ENCODE data around the gene DVL1. TPM values are rescaled to one million over a fixed set of nuclear protein-coding genes. Genes with fewer than 3 reads are reported as not detected.

Gene DVL1
- polyA plus RNA-seq, 3 donors, result 0.41 to 29.8 (median 0.55) TPM

DNA sequence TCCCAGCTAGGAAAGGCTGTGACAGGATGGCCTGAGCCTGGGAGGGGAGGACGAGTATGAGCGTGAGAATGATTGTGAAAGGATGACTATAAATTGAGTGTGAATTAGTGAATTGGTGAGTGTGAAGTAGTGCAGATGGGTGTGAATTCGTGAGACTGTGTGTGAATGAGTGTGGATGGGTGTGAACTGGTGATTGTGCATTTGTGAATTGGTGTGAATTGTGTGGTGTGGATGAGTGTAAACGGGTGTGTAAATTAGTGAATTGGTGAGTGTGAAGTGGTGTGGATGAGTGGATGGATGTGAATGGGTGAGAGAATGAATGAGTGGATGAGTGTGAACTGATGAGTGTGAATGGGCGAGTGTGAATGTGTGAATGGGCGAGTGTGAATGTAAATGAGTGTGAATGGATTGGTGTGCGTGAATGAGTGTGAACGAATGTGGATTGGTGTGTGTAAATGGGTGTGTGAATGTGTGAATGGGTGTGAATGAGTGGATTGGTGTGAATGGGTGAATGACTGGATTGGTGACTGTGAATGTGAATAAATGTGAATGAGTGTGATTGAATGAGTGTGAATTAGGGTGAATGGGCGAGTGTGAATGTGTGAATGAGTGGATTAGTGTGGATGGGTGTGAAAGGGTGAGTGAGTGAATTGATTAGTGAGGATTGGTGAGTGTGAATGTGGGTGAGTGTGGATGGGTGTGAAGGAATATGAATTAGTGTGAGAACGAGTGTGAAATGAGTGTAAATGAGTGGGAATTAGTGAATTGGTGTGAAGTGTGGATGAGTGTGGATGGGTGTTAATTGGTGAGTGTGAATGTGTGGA is 16.9 kb upstream of the DVL1 start:
- H3K27me3 ChIP-seq (ENCODE audit: control insufficient read depth in 2 of 2, insufficient read depth in 2 of 2, low read length in 2 of 2), result peaks cover 0 to 11% of the 10 kb centered on the region in 2 donors
- H2AFZ ChIP-seq (ENCODE audit: insufficient read depth, low read depth, low read length, poor library complexity, severe bottlenecking), result no peak overlapping the region
- H3K36me3 ChIP-seq (replicated peaks in 1 of 2; ENCODE audit: control insufficient read depth in 1 of 2, insufficient read depth in 2 of 2, low read length in 2 of 2), result no peaks in the 10 kb centered on the region
- H3K9ac ChIP-seq (ENCODE audit: insufficient read depth, low read length, poor library complexity, severe bottlenecking), result no peak overlapping the region
- H3K4me1 ChIP-seq (ENCODE audit: control insufficient read depth in 1 of 2, insufficient read depth in 2 of 2, low read length in 2 of 2), result peaks cover 7 to 8% of the 10 kb centered on the region in 2 donors
- H3K27ac ChIP-seq (ENCODE audit: low read depth in 1 of 2, low read length in 2 of 2), result no peak overlapping the region
- H3K9me3 ChIP-seq (replicated peaks in 1 of 2; ENCODE audit: control insufficient read depth in 1 of 2, insufficient read depth in 1 of 2, low read length in 2 of 2), result peaks cover 0 to 17% of the 10 kb centered on the region in 2 donors
- Mint-ChIP-seq H3K4me1 (peaks cover 13% of the 10 kb centered on the region), H3K27ac (no peak overlapping the region), H3K27me3 (ENCODE audit: low read depth in 3 of 3) (peaks cover 26 to 41% (median 39%) of the 10 kb centered on the region in 3 donors), H3K4me3 (no peak overlapping the region), H3K9me3 (peaks cover 0 to 3% (median under 1%) of the 10 kb centered on the region in 7 donors), H3K36me3 (no peaks in the 10 kb centered on the region)
- no peak for DNase-seq
- H3K4me2 ChIP-seq (replicated peaks; ENCODE audit: extremely low read depth, low read length, poor library complexity, severe bottlenecking), result no peak overlapping the region
- H4K20me1 ChIP-seq (ENCODE audit: insufficient read depth, low read length), result no peaks in the 10 kb centered on the region
- WGBS (ENCODE audit: insufficient coverage), result 78% methylated on average over 10 of the region's 10 CpGs
- H3K4me3 ChIP-seq (replicated peaks in 1 of 3; ENCODE audit: low read depth in 2 of 3, low read length in 3 of 3), result no peak overlapping the region
- intact Hi-C loops (cut with micrococcal nuclease), result no loop called here
- TF ChIP-seq, protein P1, sequence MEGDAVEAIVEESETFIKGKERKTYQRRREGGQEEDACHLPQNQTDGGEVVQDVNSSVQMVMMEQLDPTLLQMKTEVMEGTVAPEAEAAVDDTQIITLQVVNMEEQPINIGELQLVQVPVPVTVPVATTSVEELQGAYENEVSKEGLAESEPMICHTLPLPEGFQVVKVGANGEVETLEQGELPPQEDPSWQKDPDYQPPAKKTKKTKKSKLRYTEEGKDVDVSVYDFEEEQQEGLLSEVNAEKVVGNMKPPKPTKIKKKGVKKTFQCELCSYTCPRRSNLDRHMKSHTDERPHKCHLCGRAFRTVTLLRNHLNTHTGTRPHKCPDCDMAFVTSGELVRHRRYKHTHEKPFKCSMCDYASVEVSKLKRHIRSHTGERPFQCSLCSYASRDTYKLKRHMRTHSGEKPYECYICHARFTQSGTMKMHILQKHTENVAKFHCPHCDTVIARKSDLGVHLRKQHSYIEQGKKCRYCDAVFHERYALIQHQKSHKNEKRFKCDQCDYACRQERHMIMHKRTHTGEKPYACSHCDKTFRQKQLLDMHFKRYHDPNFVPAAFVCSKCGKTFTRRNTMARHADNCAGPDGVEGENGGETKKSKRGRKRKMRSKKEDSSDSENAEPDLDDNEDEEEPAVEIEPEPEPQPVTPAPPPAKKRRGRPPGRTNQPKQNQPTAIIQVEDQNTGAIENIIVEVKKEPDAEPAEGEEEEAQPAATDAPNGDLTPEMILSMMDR (IDR thresholded peaks at IDR 0.05), result no peak
- H3K79me2 ChIP-seq (ENCODE audit: insufficient read depth, low read length), result no peaks in the 10 kb centered on the region

- Histone ChIP-seq H3K4me2 (replicated peaks; ENCODE audit: extremely low read depth, low read length, poor library complexity, severe bottlenecking) (no peak overlapping the region), H3K27ac (ENCODE audit: low read depth in 1 of 2, low read length in 2 of 2) (no peak overlapping the region), H3K36me3 (replicated peaks in 1 of 2; ENCODE audit: control insufficient read depth in 1 of 2, insufficient read depth in 2 of 2, low read length in 2 of 2) (no peaks in the 10 kb centered on the region), H4K20me1 (ENCODE audit: insufficient read depth, low read length) (no peaks in the 10 kb centered on the region), H3K27me3 (ENCODE audit: control insufficient read depth in 2 of 2, insufficient read depth in 2 of 2, low read length in 2 of 2) (peaks cover 0 to 28% of the 10 kb centered on the region in 2 donors), H3K9ac (ENCODE audit: insufficient read depth, low read length, poor library complexity, severe bottlenecking) (no peak overlapping the region), H3K79me2 (ENCODE audit: insufficient read depth, low read length) (no peaks in the 10 kb centered on the region), H3K4me3 (replicated peaks in 1 of 3; ENCODE audit: low read depth in 2 of 3, low read length in 3 of 3) (no peak overlapping the region), H3K9me3 (replicated peaks in 1 of 2; ENCODE audit: control insufficient read depth in 1 of 2, insufficient read depth in 1 of 2, low read length in 2 of 2) (peaks cover 0 to 17% of the 10 kb centered on the region in 2 donors), H3K4me1 (ENCODE audit: control insufficient read depth in 1 of 2, insufficient read depth in 2 of 2, low read length in 2 of 2) (no peaks in the 10 kb centered on the region), H2AFZ (ENCODE audit: insufficient read depth, low read depth, low read length, poor library complexity, severe bottlenecking) (no peak overlapping the region)
- Mint-ChIP-seq H3K36me3 (no peaks in the 10 kb centered on the region), H3K27me3 (ENCODE audit: low read depth in 3 of 3) (peaks cover 37 to 53% (median 45%) of the 10 kb centered on the region in 3 donors), H3K9me3 (peaks cover 0 to 5% (median 2%) of the 10 kb centered on the region in 7 donors), H3K27ac (no peak overlapping the region), H3K4me1 (peaks cover 2% of the 10 kb centered on the region), H3K4me3 (no peak overlapping the region)
- 86% methylated on average over 7 of the region's 14 CpGs for WGBS (ENCODE audit: insufficient coverage)
- intact Hi-C loops (cut with micrococcal nuclease), result no loop called here
- TF ChIP-seq, protein P1 (IDR thresholded peaks at IDR 0.05), result no peak
- DNase-seq, result no peak
These were observed 15.0 kb upstream of the DVL1 start for GRCh38 chr1:1364266-1364665.

Data from CD14-positive monocyte (primary cell).